Transverse colon (tissue), 4 donors: ENCODE data around the gene CHD6. TPM values are rescaled to one million over a fixed set of nuclear protein-coding genes. Genes with fewer than 3 reads are reported as not detected.

ENCODE experiments used
- DNase-seq: peaks from one replicate; pipeline ENCODE4 v3.0.0-alpha.2; 2019
- H3K27ac ChIP-seq, 4 donors: fragments of 200-600 bp; sonication (generic); 2 replicates each; pipeline ENCODE4 v1.5.1; 2016 to 2018; ENCODE audit warnings: inconsistent platforms in 4 of 4
- H3K27me3 ChIP-seq: fragments of 200-600 bp; sonication (generic); 2 replicates; pipeline ENCODE4 v1.5.1; 2017; ENCODE audit warnings: inconsistent platforms
- H3K36me3 ChIP-seq, 4 donors: fragments of 200-600 bp; sonication (generic); 2 replicates each; pipeline ENCODE4 v1.5.1; 2017 to 2019; ENCODE audit warnings: inconsistent platforms in 4 of 4
- H3K4me1 ChIP-seq, 4 donors: fragments of 200-600 bp; sonication (generic); 2 replicates each; pipeline ENCODE4 v1.5.1; 2017 to 2020; ENCODE audit warnings: inconsistent platforms in 4 of 4
- H3K4me3 ChIP-seq, 4 donors: fragments of 200-600 bp; sonication (generic); 1 replicate in 1 of 4; 2 replicates in 3 of 4; pipeline versions ENCODE4 v1.5.1 to v1.6.1; 2017 to 2019; ENCODE audit warnings: inconsistent platforms in 4 of 4
- H3K9me3 ChIP-seq, 2 donors: fragments of 200-600 bp; sonication (generic); 2 replicates each; pipeline ENCODE4 v1.5.1; 2017 to 2019; ENCODE audit warnings: inconsistent platforms in 2 of 2
- EP300 ChIP-seq: sonication (generic); formaldehyde crosslinking; IDR thresholded peaks from one replicate; pipeline ENCODE4 v1.6.1; 2017; ENCODE audit warnings: antibody characterized with exemption, low read depth
- POLR2A ChIP-seq: fragments of 450-650 bp; IDR thresholded peaks from one replicate; pipeline ENCODE4 v1.6.1; 2016; ENCODE audit warnings: antibody characterized with exemption, mild to moderate bottlenecking, moderate library complexity
- POLR2AphosphoS5 ChIP-seq, 3 donors: sonication (generic); formaldehyde crosslinking; IDR thresholded peaks; one replicate each; pipeline ENCODE4 v1.6.1; 2016; ENCODE audit warnings: antibody characterized with exemption in 3 of 3
- WGBS, 2 donors: methylation state at CpG; one replicate each; pipeline ENCODE4 v1.1.5; 2018; ENCODE audit warnings: low coverage in 1 of 2; 5-methylcytosine and 5-hydroxymethylcytosine counted together
- in situ Hi-C, 4 donors: fragments of 200-750 bp; cut with MboI; loops; one replicate each; pipeline versions ENCODE4 v1.15.0 to v1.15.1; 2017; ENCODE audit warnings: low sequenced_read_pairs in 3 of 4, low pct_ligation_motif_present in 1 of 4, low pct_unique_long_range_greater_than_20kb in 1 of 4
- intact Hi-C: fragments of 100-400 bp; cut with DNase I; formaldehyde crosslinking; loops from one replicate; pipeline ENCODE4 v1.15.1; 2023; ENCODE audit warnings: low total_unique reads
- total RNA-seq, 4 donors: library from RNA; depleted of rRNA; stranded (reverse); fragments of >200 nt; gene quantifications; one replicate each; pipeline ENCODE4 v1.1.0, GENCODE V29; 2016
- TF ChIP-seq, protein P1 (sequence below), 5 experiments: fragments of 200-600 bp in 3 of 5; fragments of 450-650 bp in 2 of 5; sonication (generic) in 3 of 5; IDR thresholded peaks; 1 replicate in 2 of 5; 2 replicates in 3 of 5; pipeline ENCODE4 v1.5.1; 2016 to 2017; ENCODE audit warnings: antibody characterized with exemption in 5 of 5, inconsistent platforms in 3 of 5, mild to moderate bottlenecking in 2 of 5, moderate library complexity in 1 of 5

Gene CHD6
- total RNA-seq, 4 donors from 2014 or later: 27.3 to 42.1 (median 27.9) TPM

DNA sequence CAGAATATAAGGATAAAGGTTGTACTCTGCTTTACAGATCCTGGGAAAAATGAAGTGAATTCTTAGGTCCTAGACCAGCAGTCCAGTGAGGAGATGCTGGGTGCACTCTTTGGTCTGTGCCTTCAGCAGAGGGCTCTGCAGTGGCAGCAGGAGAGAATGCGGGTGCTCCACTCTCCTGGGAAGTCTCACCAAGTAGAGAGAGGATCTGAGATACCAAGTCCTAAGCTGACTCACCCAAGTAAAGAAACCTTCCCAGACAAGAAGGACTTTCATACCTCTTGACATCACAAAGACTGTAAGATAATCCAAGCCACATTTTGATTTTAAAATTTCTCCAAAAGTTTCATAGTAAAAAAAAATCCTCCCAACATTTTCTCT, 134.6 kb downstream of the CHD6 start:
- in situ Hi-C loops: no loop called here
- intact Hi-C loops: no loop called here
- 93% methylated on average over 1 of the region's 1 CpG; no CpG with 5 or more reads in 1 of the 2 donors for WGBS, 2 donors

GRCh38 chr20:41482647-41483552, 135.3 kb downstream of the CHD6 start:
- peaks cover 0 to 10% (median 0%) of the 10 kb centered on the region in 4 donors for H3K4me1 ChIP-seq
- H3K36me3 ChIP-seq: peaks cover 0 to 29% (median 9%) of the 10 kb centered on the region in 4 donors
- no peak for DNase-seq
- intact Hi-C loops (no loop called here), in situ Hi-C loops (no loop called here)
- no peak overlapping the region for H3K4me3 ChIP-seq
- 85 to 86% methylated on average over 6 of the region's 6 CpGs for WGBS, 2 donors
- TF ChIP-seq POLR2A: no peak
- TF ChIP-seq EP300: no peak
- no peak for TF ChIP-seq POLR2AphosphoS5 (IDR thresholded peaks at IDR 0.05)
- TF ChIP-seq, protein P1, sequence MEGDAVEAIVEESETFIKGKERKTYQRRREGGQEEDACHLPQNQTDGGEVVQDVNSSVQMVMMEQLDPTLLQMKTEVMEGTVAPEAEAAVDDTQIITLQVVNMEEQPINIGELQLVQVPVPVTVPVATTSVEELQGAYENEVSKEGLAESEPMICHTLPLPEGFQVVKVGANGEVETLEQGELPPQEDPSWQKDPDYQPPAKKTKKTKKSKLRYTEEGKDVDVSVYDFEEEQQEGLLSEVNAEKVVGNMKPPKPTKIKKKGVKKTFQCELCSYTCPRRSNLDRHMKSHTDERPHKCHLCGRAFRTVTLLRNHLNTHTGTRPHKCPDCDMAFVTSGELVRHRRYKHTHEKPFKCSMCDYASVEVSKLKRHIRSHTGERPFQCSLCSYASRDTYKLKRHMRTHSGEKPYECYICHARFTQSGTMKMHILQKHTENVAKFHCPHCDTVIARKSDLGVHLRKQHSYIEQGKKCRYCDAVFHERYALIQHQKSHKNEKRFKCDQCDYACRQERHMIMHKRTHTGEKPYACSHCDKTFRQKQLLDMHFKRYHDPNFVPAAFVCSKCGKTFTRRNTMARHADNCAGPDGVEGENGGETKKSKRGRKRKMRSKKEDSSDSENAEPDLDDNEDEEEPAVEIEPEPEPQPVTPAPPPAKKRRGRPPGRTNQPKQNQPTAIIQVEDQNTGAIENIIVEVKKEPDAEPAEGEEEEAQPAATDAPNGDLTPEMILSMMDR (IDR thresholded peaks at IDR 0.05): no peak
- no peaks in the 10 kb centered on the region for H3K9me3 ChIP-seq
- H3K27ac ChIP-seq: no peak overlapping the region
- no peaks in the 10 kb centered on the region for H3K27me3 ChIP-seq

More for the DNA sequence above, 134.6 kb downstream of the CHD6 start:
- H3K36me3 ChIP-seq: peaks cover 0 to 34% (median 11%) of the 10 kb centered on the region in 4 donors
- DNase-seq: no peak
- H3K4me3 ChIP-seq: no peak overlapping the region
- H3K27ac ChIP-seq: no peak overlapping the region
- H3K9me3 ChIP-seq: no peaks in the 10 kb centered on the region
- no peak for TF ChIP-seq POLR2A
- no peak for TF ChIP-seq EP300
- TF ChIP-seq POLR2AphosphoS5 (IDR thresholded peaks at IDR 0.05): no peak
- TF ChIP-seq, protein P1 (IDR thresholded peaks at IDR 0.05): no peak
- H3K27me3 ChIP-seq: no peaks in the 10 kb centered on the region
- peaks cover 0 to 10% (median 0%) of the 10 kb centered on the region in 4 donors for H3K4me1 ChIP-seq

- H3K27ac ChIP-seq: no peak overlapping the region
- TF ChIP-seq, protein P1 (IDR thresholded peaks at IDR 0.05): no peak
- TF ChIP-seq POLR2AphosphoS5 (IDR thresholded peaks at IDR 0.05): no peak
- no peaks in the 10 kb centered on the region for H3K9me3 ChIP-seq
- in situ Hi-C loops: no loop called here
- H3K36me3 ChIP-seq: peaks cover 0 to 10% (median 0%) of the 10 kb centered on the region in 4 donors
- no peak overlapping the region for H3K4me3 ChIP-seq
- intact Hi-C loops: no loop called here
- no peaks in the 10 kb centered on the region for H3K27me3 ChIP-seq
- H3K4me1 ChIP-seq: peaks cover 0 to 29% (median 7%) of the 10 kb centered on the region in 4 donors
- DNase-seq: no peak
- 58 to 79% methylated on average over 2 of the region's 2 CpGs for WGBS, 2 donors
Observed at GRCh38 chr20:41480054-41480770, 138.0 kb downstream of the CHD6 start.

GRCh38 chr20:41479113-41479512, 139.1 kb downstream of the CHD6 start:
- intact Hi-C loops: no loop called here
- Histone ChIP-seq H3K9me3 (no peaks in the 10 kb centered on the region), H3K27ac (no peak overlapping the region), H3K27me3 (no peaks in the 10 kb centered on the region), H3K36me3 (peaks cover 0 to 10% (median 0%) of the 10 kb centered on the region in 4 donors), H3K4me3 (no peak overlapping the region), H3K4me1 (peaks cover 0 to 33% (median 7%) of the 10 kb centered on the region in 4 donors)
- no peak for TF ChIP-seq EP300
- TF ChIP-seq POLR2A: no peak
- TF ChIP-seq POLR2AphosphoS5 (IDR thresholded peaks at IDR 0.05): no peak
- TF ChIP-seq, protein P1 (IDR thresholded peaks at IDR 0.05): no peak
- in situ Hi-C loops: no loop called here
- DNase-seq: no peak
- 100% methylated on average over 1 of the region's 1 CpG for WGBS, 2 donors
